NCI-H1092 (cell line): Measurements from ENCODE around the gene RPUSD2.

ENCODE experiments used
- DNase-seq: peaks from one replicate; lab custom pipeline; 2025; lab: John Stamatoyannopoulos, UW

Gene RPUSD2

GRCh38 chr15:40569129-40569953 lies at the start of gene RPUSD2:
Gene RPUSD2 (plus strand): TSS chr15:40569299. CDS start chr15:40569338, 39 bp downstream.
- DNase-seq, result peak; percentile 72

GRCh38 chr15:40523611-40524010 lies 45.5 kb upstream of the RPUSD2 start:
- DNase-seq, result no peak

GRCh38 chr15:40525855-40526254 lies 43.2 kb upstream of the RPUSD2 start:
- no peak for DNase-seq

- no peak for DNase-seq
These were observed 40.3 kb upstream of the RPUSD2 start for GRCh38 chr15:40528801-40529200.

GRCh38 chr15:40533763-40534364 lies 35.2 kb upstream of the RPUSD2 start:
- no peak for DNase-seq

- DNase-seq, result no peak
These were observed 34.7 kb upstream of the RPUSD2 start for GRCh38 chr15:40534371-40534770.

- DNase-seq, result no peak
These were observed 32.6 kb upstream of the RPUSD2 start for GRCh38 chr15:40536501-40536900.

- no peak for DNase-seq
These were observed 30.1 kb upstream of the RPUSD2 start for GRCh38 chr15:40538976-40539375.

- no peak for DNase-seq
These were observed 26.0 kb upstream of the RPUSD2 start for GRCh38 chr15:40543082-40543481.

GRCh38 chr15:40543631-40544294 lies 25.3 kb upstream of the RPUSD2 start:
- DNase-seq, result no peak

- no peak for DNase-seq
These were observed 23.6 kb upstream of the RPUSD2 start for GRCh38 chr15:40545457-40545856.

- no peak for DNase-seq
These were observed 20.5 kb upstream of the RPUSD2 start for GRCh38 chr15:40548610-40549009.

- DNase-seq, result no peak
These were observed 19.2 kb upstream of the RPUSD2 start for GRCh38 chr15:40549894-40550293.

GRCh38 chr15:40550341-40551037 lies 18.6 kb upstream of the RPUSD2 start:
- no peak for DNase-seq

GRCh38 chr15:40554161-40554525 lies 15.0 kb upstream of the RPUSD2 start:
- DNase-seq, result no peak

GRCh38 chr15:40555876-40556275 lies 13.2 kb upstream of the RPUSD2 start:
- no peak for DNase-seq

- DNase-seq, result no peak
These were observed 10.0 kb upstream of the RPUSD2 start for GRCh38 chr15:40558952-40559742.

GRCh38 chr15:40562691-40563090 lies 6.4 kb upstream of the RPUSD2 start:
- no peak for DNase-seq

- DNase-seq, result no peak
These were observed 5.7 kb upstream of the RPUSD2 start for GRCh38 chr15:40563426-40563825.

GRCh38 chr15:40564591-40565332 lies 4.3 kb upstream of the RPUSD2 start, which contains the start of gene CCDC32:
Gene CCDC32 (minus strand): TSS chr15:40565042. CDS start chr15:40563015, 2,027 bp downstream.
- peak; percentile 95 for DNase-seq
